ENCODE results near the gene LIN37. TPM values are rescaled to one million over a fixed set of nuclear protein-coding genes. Genes with fewer than 3 reads are reported as not detected.

LIN37 gene
- total RNA-seq, 1 donor from 2014 or later: 9.0 TPM

GRCh38 chr19:35746087-35746462 lies 2.3 kb upstream of the LIN37 start:
- H3K27me3 Mint-ChIP-seq (ENCODE audit: unreplicated experiment): peaks cover 17% of the 10 kb centered on the region
- peaks cover 11% of the 10 kb centered on the region for H3K36me3 Mint-ChIP-seq (ENCODE audit: low read depth, unreplicated experiment)
- peak overlapping the region; percentile 99 for H3K27ac Mint-ChIP-seq (ENCODE audit: unreplicated experiment)
- DNase-seq (ENCODE audit: low spot score): no peak
- H3K4me1 Mint-ChIP-seq (ENCODE audit: unreplicated experiment): peaks cover 36% of the 10 kb centered on the region
- H3K4me3 Mint-ChIP-seq (ENCODE audit: unreplicated experiment): peak overlapping the region; percentile 98
- H3K9me3 Mint-ChIP-seq (ENCODE audit: unreplicated experiment): no peaks in the 10 kb centered on the region
- TF ChIP-seq CTCF (IDR thresholded peaks at IDR 0.05; ENCODE audit: unreplicated experiment): no peak

GRCh38 chr19:35746531-35746930 lies 1.8 kb upstream of the LIN37 start:
- peaks cover 11% of the 10 kb centered on the region for H3K36me3 Mint-ChIP-seq (ENCODE audit: low read depth, unreplicated experiment)
- H3K4me1 Mint-ChIP-seq (ENCODE audit: unreplicated experiment): peaks cover 36% of the 10 kb centered on the region
- H3K27me3 Mint-ChIP-seq (ENCODE audit: unreplicated experiment): peaks cover 17% of the 10 kb centered on the region
- no peaks in the 10 kb centered on the region for H3K9me3 Mint-ChIP-seq (ENCODE audit: unreplicated experiment)
- H3K4me3 Mint-ChIP-seq (ENCODE audit: unreplicated experiment): peak overlapping the region; percentile 98
- TF ChIP-seq CTCF (IDR thresholded peaks at IDR 0.05; ENCODE audit: unreplicated experiment): no peak
- peak overlapping the region; percentile 99 for H3K27ac Mint-ChIP-seq (ENCODE audit: unreplicated experiment)
- no peak for DNase-seq (ENCODE audit: low spot score)

- no peak overlapping the region for H3K27ac Mint-ChIP-seq (ENCODE audit: unreplicated experiment)
- no peak for TF ChIP-seq CTCF (IDR thresholded peaks at IDR 0.05; ENCODE audit: unreplicated experiment)
- DNase-seq (ENCODE audit: low spot score): no peak
- peaks cover 18% of the 10 kb centered on the region for H3K27me3 Mint-ChIP-seq (ENCODE audit: unreplicated experiment)
- H3K4me1 Mint-ChIP-seq (ENCODE audit: unreplicated experiment): peaks cover 26% of the 10 kb centered on the region
- H3K36me3 Mint-ChIP-seq (ENCODE audit: low read depth, unreplicated experiment): peaks cover 14% of the 10 kb centered on the region
- H3K9me3 Mint-ChIP-seq (ENCODE audit: unreplicated experiment): no peaks in the 10 kb centered on the region
- no peak overlapping the region for H3K4me3 Mint-ChIP-seq (ENCODE audit: unreplicated experiment)
These were observed 1.8 kb downstream of the LIN37 start for GRCh38 chr19:35750167-35750566.

GRCh38 chr19:35751839-35752745 lies 3.7 kb downstream of the LIN37 start:
- Mint-ChIP-seq H3K27ac (ENCODE audit: unreplicated experiment) (no peak overlapping the region), H3K4me3 (ENCODE audit: unreplicated experiment) (no peak overlapping the region), H3K36me3 (ENCODE audit: low read depth, unreplicated experiment) (peaks cover 11% of the 10 kb centered on the region), H3K4me1 (ENCODE audit: unreplicated experiment) (peaks cover 24% of the 10 kb centered on the region), H3K9me3 (ENCODE audit: unreplicated experiment) (no peaks in the 10 kb centered on the region), H3K27me3 (ENCODE audit: unreplicated experiment) (peaks cover 23% of the 10 kb centered on the region)
- TF ChIP-seq CTCF (IDR thresholded peaks at IDR 0.05; ENCODE audit: unreplicated experiment): no peak
- no peak for DNase-seq (ENCODE audit: low spot score)

- Mint-ChIP-seq H3K4me1 (ENCODE audit: unreplicated experiment) (peaks cover 21% of the 10 kb centered on the region), H3K27me3 (ENCODE audit: unreplicated experiment) (peaks cover 20% of the 10 kb centered on the region), H3K27ac (ENCODE audit: unreplicated experiment) (no peak overlapping the region), H3K4me3 (ENCODE audit: unreplicated experiment) (no peak overlapping the region), H3K36me3 (ENCODE audit: low read depth, unreplicated experiment) (peaks cover 8% of the 10 kb centered on the region), H3K9me3 (ENCODE audit: unreplicated experiment) (no peaks in the 10 kb centered on the region)
- no peak for DNase-seq (ENCODE audit: low spot score)
- TF ChIP-seq CTCF (IDR thresholded peaks at IDR 0.05; ENCODE audit: unreplicated experiment): no peak
These were observed 4.5 kb downstream of the LIN37 start for GRCh38 chr19:35752746-35753350.
